ENCODE results near the gene TSKU.

TSKU gene

DNA sequence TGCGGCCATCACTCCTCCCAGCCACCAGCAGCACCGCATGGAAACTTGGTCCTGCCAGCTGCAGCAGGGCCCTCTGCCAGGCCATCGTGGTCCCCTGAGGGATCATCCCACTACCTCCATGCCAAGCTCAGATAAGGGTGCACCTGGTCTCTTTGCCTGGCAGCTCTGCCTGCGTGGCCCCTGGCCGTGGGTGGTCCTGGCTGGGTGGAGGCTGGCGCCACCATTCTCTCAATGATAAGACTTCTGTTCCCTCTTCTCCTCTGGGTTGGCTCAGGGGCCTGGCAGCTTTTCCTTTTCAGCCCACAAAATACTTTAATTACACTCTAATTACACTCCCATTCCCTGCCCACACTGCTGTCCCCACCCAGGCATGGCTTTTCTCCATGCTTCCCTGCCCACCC lies 26.8 kb upstream of the TSKU start:
- ChIA-PET POLR2A (no interaction called here), CTCF (interaction anchor here (1.1 to 2.5 kb wide), 6 partner anchors 10 to 42 kb away, joined by 3 to 9 read pairs (median 4); no protein-coding TSS in a partner anchor)

GRCh38 chr11:76758311-76758710 lies 24.8 kb upstream of the TSKU start:
- CTCF ChIA-PET: interaction anchor here (1.3 to 4.5 kb wide), 3 partner anchors 12 to 40 kb away, joined by 3 to 22 read pairs (median 7); no protein-coding TSS in a partner anchor
- no peak for TF ChIP-seq CTCF (IDR thresholded peaks at IDR 0.05; ENCODE audit: insufficient read depth, low read length, missing control alignments)
- no peak overlapping the region for H3K4me3 ChIP-seq (ENCODE audit: low read depth, low read length)
- POLR2A ChIA-PET: no interaction called here
- no peak for DNase-seq (ENCODE audit: low read depth, low spot score)

More for the DNA sequence above, 26.8 kb upstream of the TSKU start:
- no peak for DNase-seq (ENCODE audit: low read depth, low spot score)
- TF ChIP-seq CTCF (IDR thresholded peaks at IDR 0.05; ENCODE audit: insufficient read depth, low read length, missing control alignments): no peak
- H3K4me3 ChIP-seq (ENCODE audit: low read depth, low read length): no peak overlapping the region

DNA sequence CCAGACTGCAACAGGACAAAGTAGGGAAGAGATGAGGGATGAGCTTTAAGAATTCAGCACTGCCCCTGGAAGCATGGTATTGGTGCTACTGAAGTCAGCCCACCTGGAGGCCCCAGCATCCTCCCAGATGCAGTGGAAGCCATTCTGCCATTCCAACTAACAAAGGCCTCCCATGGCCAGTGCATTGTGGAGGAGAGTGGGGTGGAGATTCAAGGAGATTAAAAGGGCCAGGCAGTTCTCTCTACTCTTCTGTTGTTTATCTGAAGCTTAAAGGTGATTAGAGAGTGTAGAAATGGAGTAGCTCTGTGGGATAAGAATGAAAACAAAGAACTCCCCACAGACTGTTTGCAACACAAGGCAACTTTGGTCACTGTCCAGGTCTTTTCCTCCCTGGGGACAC lies 24.1 kb upstream of the TSKU start:
- no peak for DNase-seq (ENCODE audit: low read depth, low spot score)
- H3K4me3 ChIP-seq (ENCODE audit: low read depth, low read length): no peak overlapping the region
- ChIA-PET POLR2A (no interaction called here), CTCF (interaction anchor here (1.3 to 4.5 kb wide), 3 partner anchors 11 to 39 kb away, joined by 3 to 22 read pairs (median 8); no protein-coding TSS in a partner anchor)
- TF ChIP-seq CTCF (IDR thresholded peaks at IDR 0.05; ENCODE audit: insufficient read depth, low read length, missing control alignments): no peak

DNA sequence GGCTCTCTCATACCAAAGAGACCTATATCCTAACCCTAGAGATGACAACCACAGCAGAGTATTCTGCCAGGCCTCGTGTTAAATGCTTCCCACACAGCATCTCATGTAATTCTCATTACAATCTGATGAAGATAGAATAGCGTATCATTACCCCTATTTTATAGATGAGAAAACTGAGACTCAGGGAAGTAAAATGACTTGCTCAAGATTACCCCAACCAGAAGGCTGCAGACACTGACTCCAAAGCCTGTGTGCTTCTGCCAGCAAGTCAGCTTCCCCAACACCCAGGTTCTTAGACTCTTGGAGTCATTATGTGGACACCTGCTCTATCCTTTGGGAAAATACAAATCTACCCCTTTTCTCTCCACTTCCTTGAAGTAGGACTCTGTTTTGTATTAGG lies 23.6 kb upstream of the TSKU start:
- no peak for DNase-seq (ENCODE audit: low read depth, low spot score)
- no peak overlapping the region for H3K4me3 ChIP-seq (ENCODE audit: low read depth, low read length)
- ChIA-PET CTCF (interaction anchor here (1.0 to 4.5 kb wide), 5 partner anchors 11 to 160 kb away, joined by 3 to 22 read pairs (median 3); no protein-coding TSS in a partner anchor), POLR2A (no interaction called here)
- no peak for TF ChIP-seq CTCF (IDR thresholded peaks at IDR 0.05; ENCODE audit: insufficient read depth, low read length, missing control alignments)

GRCh38 chr11:76760236-76760635 lies 22.9 kb upstream of the TSKU start:
- POLR2A ChIA-PET: no interaction called here
- no peak for TF ChIP-seq CTCF (IDR thresholded peaks at IDR 0.05; ENCODE audit: insufficient read depth, low read length, missing control alignments)

DNA sequence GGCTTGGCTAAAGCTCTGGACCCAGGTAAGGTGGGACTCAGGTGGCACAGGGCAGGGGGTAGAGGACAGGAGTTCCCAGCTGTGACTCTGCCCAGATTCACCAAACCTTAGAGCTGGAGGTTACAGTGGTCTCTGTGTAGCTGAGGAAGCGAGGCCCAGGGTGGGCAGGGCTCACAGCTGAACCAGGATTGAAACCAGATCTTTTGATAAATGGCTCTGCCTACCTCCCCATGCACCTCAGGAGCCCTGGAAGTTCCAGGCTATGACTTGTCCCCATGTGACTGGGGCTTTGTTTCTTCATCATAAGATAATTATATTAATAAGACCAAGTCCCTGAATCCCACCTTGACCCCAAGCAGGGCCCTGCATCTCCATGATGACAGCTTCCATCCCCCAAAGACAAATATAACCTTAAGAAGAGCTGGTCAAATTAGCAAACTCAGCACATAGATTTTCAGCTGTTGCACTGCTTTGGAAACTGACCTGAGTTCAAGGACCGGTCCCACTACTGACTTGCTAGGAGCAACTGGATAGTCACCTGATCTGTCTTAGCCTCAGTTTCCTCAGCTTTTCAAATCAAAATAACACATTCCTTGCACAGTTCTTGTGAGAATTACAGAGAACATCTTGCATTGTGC lies 21.3 kb upstream of the TSKU start:
- CTCF ChIA-PET: interaction anchor here (1.3 to 4.5 kb wide), 5 partner anchors 27 to 46 kb away, joined by 3 to 22 read pairs (median 6); no protein-coding TSS in a partner anchor
- POLR2A ChIA-PET: no interaction called here
- H3K4me3 ChIP-seq (ENCODE audit: low read depth, low read length): no peak overlapping the region
- no peak for TF ChIP-seq CTCF (IDR thresholded peaks at IDR 0.05; ENCODE audit: insufficient read depth, low read length, missing control alignments)
- no peak for DNase-seq (ENCODE audit: low read depth, low spot score)

More at GRCh38 chr11:76760236-76760635, 22.9 kb upstream of the TSKU start:
- no peak overlapping the region for H3K4me3 ChIP-seq (ENCODE audit: low read depth, low read length)
- CTCF ChIA-PET: interaction anchor here (1.0 to 4.5 kb wide), 5 partner anchors 26 to 160 kb away, joined by 3 to 22 read pairs (median 6); no protein-coding TSS in a partner anchor
- DNase-seq (ENCODE audit: low read depth, low spot score): no peak

Data from AG04449 (cell line).